ENCODE data around the gene USH2A.

The USH2A gene

DNA sequence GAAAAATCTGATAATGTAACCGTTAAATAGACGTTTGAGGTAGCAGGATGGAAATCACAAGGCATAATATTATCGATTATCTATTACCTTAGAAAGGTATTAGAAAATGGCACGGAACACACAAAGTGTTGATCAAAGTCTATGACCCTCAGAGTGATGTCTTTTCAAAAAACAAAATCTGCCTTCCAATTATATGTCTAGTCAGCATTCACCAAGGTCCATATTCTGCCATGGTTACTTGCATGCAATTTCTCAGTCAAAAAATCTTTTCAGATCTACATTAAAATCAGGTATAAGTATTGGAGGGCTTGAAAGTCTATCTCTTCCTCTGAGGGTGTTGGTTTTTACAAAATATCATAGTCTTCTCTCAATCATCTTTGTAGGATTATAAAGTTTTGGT lies 774.3 kb downstream of the USH2A start:
- H3K4me3 ChIP-seq (replicated peaks; ENCODE audit: low read depth, low read length), result no peak overlapping the region
- no peak for TF ChIP-seq CTCF (IDR thresholded peaks at IDR 0.05; ENCODE audit: low read depth, low read length, missing control alignments)
- no peak for DNase-seq (ENCODE audit: extremely low read depth, low read depth)

GRCh38 chr1:215647738-215648137 lies 775.5 kb downstream of the USH2A start:
- DNase-seq (ENCODE audit: extremely low read depth, low read depth), result no peak
- no peak overlapping the region for H3K4me3 ChIP-seq (replicated peaks; ENCODE audit: low read depth, low read length)
- TF ChIP-seq CTCF (IDR thresholded peaks at IDR 0.05; ENCODE audit: low read depth, low read length, missing control alignments), result no peak

- TF ChIP-seq CTCF (IDR thresholded peaks at IDR 0.05; ENCODE audit: low read depth, low read length, missing control alignments), result no peak
- no peak overlapping the region for H3K4me3 ChIP-seq (replicated peaks; ENCODE audit: low read depth, low read length)
- no peak for DNase-seq (ENCODE audit: extremely low read depth, low read depth)
Measured at GRCh38 chr1:215645861-215646260, 777.4 kb downstream of the USH2A start.

DNA sequence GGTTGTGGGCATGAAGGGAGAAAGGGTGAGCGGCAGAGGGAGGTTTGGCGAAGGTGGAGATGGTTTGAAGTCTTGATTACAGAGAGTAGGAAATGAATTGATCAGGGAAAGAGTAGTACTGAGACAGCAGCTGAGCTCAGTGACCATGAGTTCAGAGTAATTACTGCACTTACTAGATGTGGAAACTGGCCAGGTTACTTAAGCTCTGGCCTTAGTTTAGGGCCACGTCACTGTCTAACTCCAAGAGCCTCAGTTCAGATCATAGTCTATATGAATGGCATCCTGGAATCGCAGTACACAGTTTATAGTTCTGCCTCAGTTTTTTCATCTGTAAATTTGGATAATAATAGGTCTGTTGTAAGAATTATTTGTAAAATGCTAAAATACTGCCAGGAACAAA lies 778.1 kb downstream of the USH2A start:
- no peak overlapping the region for H3K4me3 ChIP-seq (replicated peaks; ENCODE audit: low read depth, low read length)
- DNase-seq (ENCODE audit: extremely low read depth, low read depth), result no peak
- no peak for TF ChIP-seq CTCF (IDR thresholded peaks at IDR 0.05; ENCODE audit: low read depth, low read length, missing control alignments)

DNA sequence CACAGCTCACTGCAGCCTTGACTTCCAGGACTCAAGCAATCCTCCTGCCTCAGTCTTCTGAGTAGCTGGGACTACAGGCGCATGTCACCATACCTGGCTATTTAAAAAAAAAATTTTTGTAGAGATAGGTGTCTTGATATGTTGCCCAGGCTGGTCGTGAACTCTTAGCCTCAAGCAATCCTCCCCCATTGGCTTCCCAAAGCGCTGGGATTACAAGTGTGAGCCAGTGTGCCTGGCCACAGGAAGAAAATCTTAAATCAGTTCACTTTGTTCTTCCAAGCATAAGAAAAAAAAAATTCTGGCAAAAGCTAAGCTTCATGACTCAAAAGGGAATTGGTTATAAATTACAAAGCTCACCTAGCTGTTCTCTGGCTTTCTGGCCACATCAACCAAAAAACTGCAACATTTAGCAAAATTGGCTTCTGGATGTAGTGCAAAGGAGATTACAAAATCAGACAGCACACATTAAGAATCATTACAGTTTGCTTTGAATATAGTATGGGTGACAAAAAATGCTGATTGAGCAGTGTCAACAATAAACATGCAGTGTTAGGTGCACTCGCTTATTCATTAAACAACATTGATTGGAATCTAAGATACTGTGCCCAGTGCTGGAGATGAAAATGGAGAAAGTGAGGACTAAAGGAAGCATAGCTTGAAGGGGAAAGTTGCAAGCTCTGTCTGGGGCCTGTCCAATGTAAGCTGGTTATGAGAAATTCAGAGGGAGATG lies 779.5 kb downstream of the USH2A start:
- DNase-seq (ENCODE audit: extremely low read depth, low read depth), result no peak
- H3K4me3 ChIP-seq (replicated peaks; ENCODE audit: low read depth, low read length), result no peak overlapping the region
- TF ChIP-seq CTCF (IDR thresholded peaks at IDR 0.05; ENCODE audit: low read depth, low read length, missing control alignments), result no peak

DNA sequence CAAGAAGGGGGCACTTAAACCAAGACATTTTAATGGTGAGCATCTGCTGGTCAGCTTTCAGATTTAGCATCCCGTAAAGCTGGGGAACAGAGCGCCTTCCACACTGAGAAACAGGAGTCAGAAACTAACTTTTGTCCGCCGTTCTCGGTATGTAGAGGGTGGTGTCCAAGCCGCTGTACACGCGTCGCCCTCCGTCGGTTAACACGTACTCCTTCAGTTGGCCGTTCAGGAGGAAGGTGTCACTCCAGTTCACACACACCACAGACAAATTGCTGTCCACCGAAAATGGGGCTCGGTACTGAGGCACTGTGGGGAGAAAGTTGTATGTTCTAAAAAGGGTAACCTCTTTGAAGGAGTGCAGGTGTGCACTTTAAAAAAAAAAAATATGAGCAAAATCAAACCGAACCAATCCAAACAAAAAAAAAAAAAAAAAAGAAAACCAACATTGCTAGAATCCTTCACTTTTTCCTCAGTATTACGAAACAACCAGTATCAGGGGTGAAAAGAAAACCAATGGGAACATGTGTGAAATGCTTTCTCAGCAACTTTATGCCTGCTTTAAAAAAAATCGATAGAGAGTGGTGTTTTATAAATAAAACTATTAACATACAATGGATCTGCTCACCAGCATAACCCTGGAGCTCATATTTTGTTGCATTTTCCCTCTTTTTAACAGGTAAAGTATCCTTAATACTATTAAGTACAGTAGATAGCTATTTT lies 782.7 kb downstream of the USH2A start:
- no peak overlapping the region for H3K4me3 ChIP-seq (replicated peaks; ENCODE audit: low read depth, low read length)
- no peak for TF ChIP-seq CTCF (IDR thresholded peaks at IDR 0.05; ENCODE audit: low read depth, low read length, missing control alignments)
- no peak for DNase-seq (ENCODE audit: extremely low read depth, low read depth)
